ENCODE results near the gene LIN37. TPM values are rescaled to one million over a fixed set of nuclear protein-coding genes. Genes with fewer than 3 reads are reported as not detected.

Gene LIN37
- total RNA-seq, 1 experiment from 2014 or later, result 10.1 TPM

DNA sequence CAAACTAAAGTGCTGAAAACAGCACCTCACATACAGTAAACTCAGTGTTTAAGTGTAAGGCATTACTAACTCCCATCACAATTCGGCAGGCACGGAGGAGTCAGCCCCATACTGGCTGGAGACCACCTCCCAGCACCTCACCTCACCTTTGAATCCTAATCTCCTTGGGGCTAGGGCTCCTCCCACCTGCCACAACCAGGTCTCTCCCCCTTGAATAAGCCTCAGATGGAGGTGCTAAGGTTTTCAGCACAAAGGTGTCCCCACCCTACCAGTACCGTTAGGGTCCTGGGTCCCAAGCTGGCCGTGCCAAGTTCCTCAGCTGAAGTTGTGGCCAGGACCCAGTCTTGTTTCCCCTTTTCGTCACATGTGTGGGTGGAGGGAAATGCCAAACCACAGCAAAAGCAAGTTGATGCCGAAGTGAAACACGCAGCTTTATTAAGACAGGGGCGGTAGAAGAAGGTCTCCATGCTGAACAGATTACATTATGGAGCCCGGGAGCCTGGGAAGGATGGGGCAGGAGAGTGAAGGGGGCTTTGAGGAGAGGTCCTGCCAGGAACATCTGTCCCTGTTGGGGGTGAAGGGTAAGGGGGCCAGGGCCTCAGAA is 6.2 kb upstream of the LIN37 start, which contains the start of gene IGFLR1:
Gene IGFLR1 (minus strand): TSS at position 332 of the 604 bp plus-strand sequence. CDS start 1,272 bp downstream, outside the sequence.
- no peak for ATAC-seq
- no peaks in the 10 kb centered on the region for H3K27me3 ChIP-seq (ENCODE audit: insufficient read depth, low read length)
- H3K36me3 ChIP-seq (ENCODE audit: control insufficient read depth in 1 of 2, insufficient read depth in 2 of 2, low read length in 2 of 2), result peaks cover 8 to 14% of the 10 kb centered on the region in 2 experiments; a peak in 2 of 4 replicates
- no peak within 1 kb of the TSS for H3K4me3 ChIP-seq (replicated peaks in 1 of 2; ENCODE audit: low read depth in 1 of 2, low read length in 2 of 2)
- peaks cover 29 to 34% of the 10 kb centered on the region in 2 experiments for H3K4me1 ChIP-seq (ENCODE audit: control insufficient read depth in 1 of 2, insufficient read depth in 2 of 2, low read length in 2 of 2)
- BruUV-seq (replicated peaks), result no TSS peak
- H3K9ac ChIP-seq (ENCODE audit: low read length), result no peak within 1 kb of the TSS
- no peak within 1 kb of the TSS for H2AFZ ChIP-seq (ENCODE audit: low read depth, low read length, poor library complexity, severe bottlenecking)
- H4K20me1 ChIP-seq (ENCODE audit: insufficient read depth), result no peaks in the 10 kb centered on the region
- H3K9me2 ChIP-seq (ENCODE audit: insufficient read depth), result no peaks in the 10 kb centered on the region
- no peak within 1 kb of the TSS for H3K27ac ChIP-seq (ENCODE audit: low read depth, low read length)
- ChIA-PET CTCF (no interaction called here), POLR2A (no interaction called here), RAD21 (ENCODE audit: low non-redundant PET in 1 of 2, low total read pairs in 2 of 2, uncharacterized antibody in 2 of 2, unreplicated experiment in 2 of 2) (no interaction called here)
- H3K79me2 ChIP-seq (ENCODE audit: insufficient read depth, low read length), result peaks cover 15% of the 10 kb centered on the region
- no peak for DNase-seq (ENCODE audit: low read depth, low spot score)
- no peak within 1 kb of the TSS for H3K4me2 ChIP-seq (ENCODE audit: low read length)
- H3K9me3 ChIP-seq (ENCODE audit: control insufficient read depth in 1 of 2, insufficient read depth in 1 of 2, low read depth in 1 of 2, low read length in 2 of 2), result no peaks in the 10 kb centered on the region
- TF ChIP-seq CEBPB (IDR thresholded peaks at IDR 0.05; ENCODE audit: low read depth) (no peak), SP1 (IDR thresholded peaks at IDR 0.05; ENCODE audit: low read depth) (no peak), ZFX (IDR thresholded peaks at IDR 0.05) (no peak), EZH2 (IDR thresholded peaks at IDR 0.05) (no peak), EGR1 (IDR thresholded peaks at IDR 0.05; ENCODE audit: low read depth) (no peak), CBX3 (IDR thresholded peaks at IDR 0.05; ENCODE audit: low read depth) (no peak), POLR2AphosphoS5 (IDR thresholded peaks at IDR 0.05; ENCODE audit: low read depth, low read length) (no peak), ELF1 (IDR thresholded peaks at IDR 0.05; ENCODE audit: borderline replicate concordance, low read depth) (no peak), FOSL1 (IDR thresholded peaks at IDR 0.05; ENCODE audit: low read depth) (no peak), TCF7L2 (IDR thresholded peaks at IDR 0.05; ENCODE audit: borderline replicate concordance, extremely low read depth, insufficient read depth, insufficient read length) (no peak)
- TF ChIP-seq, protein P1, sequence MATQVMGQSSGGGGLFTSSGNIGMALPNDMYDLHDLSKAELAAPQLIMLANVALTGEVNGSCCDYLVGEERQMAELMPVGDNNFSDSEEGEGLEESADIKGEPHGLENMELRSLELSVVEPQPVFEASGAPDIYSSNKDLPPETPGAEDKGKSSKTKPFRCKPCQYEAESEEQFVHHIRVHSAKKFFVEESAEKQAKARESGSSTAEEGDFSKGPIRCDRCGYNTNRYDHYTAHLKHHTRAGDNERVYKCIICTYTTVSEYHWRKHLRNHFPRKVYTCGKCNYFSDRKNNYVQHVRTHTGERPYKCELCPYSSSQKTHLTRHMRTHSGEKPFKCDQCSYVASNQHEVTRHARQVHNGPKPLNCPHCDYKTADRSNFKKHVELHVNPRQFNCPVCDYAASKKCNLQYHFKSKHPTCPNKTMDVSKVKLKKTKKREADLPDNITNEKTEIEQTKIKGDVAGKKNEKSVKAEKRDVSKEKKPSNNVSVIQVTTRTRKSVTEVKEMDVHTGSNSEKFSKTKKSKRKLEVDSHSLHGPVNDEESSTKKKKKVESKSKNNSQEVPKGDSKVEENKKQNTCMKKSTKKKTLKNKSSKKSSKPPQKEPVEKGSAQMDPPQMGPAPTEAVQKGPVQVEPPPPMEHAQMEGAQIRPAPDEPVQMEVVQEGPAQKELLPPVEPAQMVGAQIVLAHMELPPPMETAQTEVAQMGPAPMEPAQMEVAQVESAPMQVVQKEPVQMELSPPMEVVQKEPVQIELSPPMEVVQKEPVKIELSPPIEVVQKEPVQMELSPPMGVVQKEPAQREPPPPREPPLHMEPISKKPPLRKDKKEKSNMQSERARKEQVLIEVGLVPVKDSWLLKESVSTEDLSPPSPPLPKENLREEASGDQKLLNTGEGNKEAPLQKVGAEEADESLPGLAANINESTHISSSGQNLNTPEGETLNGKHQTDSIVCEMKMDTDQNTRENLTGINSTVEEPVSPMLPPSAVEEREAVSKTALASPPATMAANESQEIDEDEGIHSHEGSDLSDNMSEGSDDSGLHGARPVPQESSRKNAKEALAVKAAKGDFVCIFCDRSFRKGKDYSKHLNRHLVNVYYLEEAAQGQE (IDR thresholded peaks at IDR 0.05; ENCODE audit: low read depth), result no peak
- TF ChIP-seq, protein P2, sequence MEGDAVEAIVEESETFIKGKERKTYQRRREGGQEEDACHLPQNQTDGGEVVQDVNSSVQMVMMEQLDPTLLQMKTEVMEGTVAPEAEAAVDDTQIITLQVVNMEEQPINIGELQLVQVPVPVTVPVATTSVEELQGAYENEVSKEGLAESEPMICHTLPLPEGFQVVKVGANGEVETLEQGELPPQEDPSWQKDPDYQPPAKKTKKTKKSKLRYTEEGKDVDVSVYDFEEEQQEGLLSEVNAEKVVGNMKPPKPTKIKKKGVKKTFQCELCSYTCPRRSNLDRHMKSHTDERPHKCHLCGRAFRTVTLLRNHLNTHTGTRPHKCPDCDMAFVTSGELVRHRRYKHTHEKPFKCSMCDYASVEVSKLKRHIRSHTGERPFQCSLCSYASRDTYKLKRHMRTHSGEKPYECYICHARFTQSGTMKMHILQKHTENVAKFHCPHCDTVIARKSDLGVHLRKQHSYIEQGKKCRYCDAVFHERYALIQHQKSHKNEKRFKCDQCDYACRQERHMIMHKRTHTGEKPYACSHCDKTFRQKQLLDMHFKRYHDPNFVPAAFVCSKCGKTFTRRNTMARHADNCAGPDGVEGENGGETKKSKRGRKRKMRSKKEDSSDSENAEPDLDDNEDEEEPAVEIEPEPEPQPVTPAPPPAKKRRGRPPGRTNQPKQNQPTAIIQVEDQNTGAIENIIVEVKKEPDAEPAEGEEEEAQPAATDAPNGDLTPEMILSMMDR (IDR thresholded peaks at IDR 0.05 in 2 of 3, conservative IDR thresholded peaks at IDR 0.05 in 1 of 3; ENCODE audit: borderline replicate concordance in 1 of 3, insufficient read depth in 1 of 3, low read depth in 2 of 3, low read length in 2 of 3), result no peak
- TF ChIP-seq, protein P3, sequence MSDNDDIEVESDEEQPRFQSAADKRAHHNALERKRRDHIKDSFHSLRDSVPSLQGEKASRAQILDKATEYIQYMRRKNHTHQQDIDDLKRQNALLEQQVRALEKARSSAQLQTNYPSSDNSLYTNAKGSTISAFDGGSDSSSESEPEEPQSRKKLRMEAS (IDR thresholded peaks at IDR 0.05), result no peak
- TF ChIP-seq, protein P4, sequence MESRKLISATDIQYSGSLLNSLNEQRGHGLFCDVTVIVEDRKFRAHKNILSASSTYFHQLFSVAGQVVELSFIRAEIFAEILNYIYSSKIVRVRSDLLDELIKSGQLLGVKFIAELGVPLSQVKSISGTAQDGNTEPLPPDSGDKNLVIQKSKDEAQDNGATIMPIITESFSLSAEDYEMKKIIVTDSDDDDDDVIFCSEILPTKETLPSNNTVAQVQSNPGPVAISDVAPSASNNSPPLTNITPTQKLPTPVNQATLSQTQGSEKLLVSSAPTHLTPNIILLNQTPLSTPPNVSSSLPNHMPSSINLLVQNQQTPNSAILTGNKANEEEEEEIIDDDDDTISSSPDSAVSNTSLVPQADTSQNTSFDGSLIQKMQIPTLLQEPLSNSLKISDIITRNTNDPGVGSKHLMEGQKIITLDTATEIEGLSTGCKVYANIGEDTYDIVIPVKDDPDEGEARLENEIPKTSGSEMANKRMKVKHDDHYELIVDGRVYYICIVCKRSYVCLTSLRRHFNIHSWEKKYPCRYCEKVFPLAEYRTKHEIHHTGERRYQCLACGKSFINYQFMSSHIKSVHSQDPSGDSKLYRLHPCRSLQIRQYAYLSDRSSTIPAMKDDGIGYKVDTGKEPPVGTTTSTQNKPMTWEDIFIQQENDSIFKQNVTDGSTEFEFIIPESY (IDR thresholded peaks at IDR 0.05; ENCODE audit: extremely low read depth, insufficient replicate concordance, low read length), result no peak
- intact Hi-C loops (cut with micrococcal nuclease), result no loop called here

All from HCT116 (cell line).